Heart right ventricle (tissue), 16 donors: ENCODE data around the gene SLC25A34. TPM values are rescaled to one million over a fixed set of nuclear protein-coding genes. Genes with fewer than 3 reads are reported as not detected.

Experiments
- ATAC-seq, 8 donors: fragments of 200-7000 bp; cut with Tn5 transposase; one replicate each; pipeline ENCODE4 v1.9.1; 2020; ENCODE audit warnings: mild to moderate bottlenecking in 8 of 8, moderate library complexity in 8 of 8, moderate number of reproducible peaks in 1 of 8
- DNase-seq, 2 donors: peaks; one replicate each; pipeline ENCODE4 v3.0.0-alpha.2; 2020
- H3K27ac ChIP-seq, 10 donors: fragments of 200-600 bp; sonication (generic) in 2 of 10; one replicate each; pipeline versions ENCODE4 v1.5.0 to v1.8.0; 2020 to 2022; ENCODE audit warnings: mild to moderate bottlenecking in 3 of 10
- H3K27me3 ChIP-seq, 7 donors: fragments of 200-600 bp; one replicate each; pipeline ENCODE4 v1.8.0; 2021 to 2022; ENCODE audit warnings: mild to moderate bottlenecking in 2 of 7
- H3K36me3 ChIP-seq, 9 donors: fragments of 200-600 bp; sonication (generic) in 1 of 9; one replicate each; pipeline versions ENCODE4 v1.5.0 to v1.8.0; 2020 to 2022; ENCODE audit warnings: mild to moderate bottlenecking in 2 of 9
- H3K4me1 ChIP-seq, 9 donors: fragments of 200-600 bp; sonication (generic) in 1 of 9; one replicate each; pipeline versions ENCODE4 v1.5.0 to v1.8.0; 2020 to 2022; ENCODE audit warnings: mild to moderate bottlenecking in 4 of 9
- H3K4me3 ChIP-seq, 10 donors: fragments of 200-600 bp; sonication (generic) in 2 of 10; one replicate each; pipeline versions ENCODE4 v1.5.0 to v1.8.0; 2020 to 2022; ENCODE audit warnings: mild to moderate bottlenecking in 7 of 10, moderate library complexity in 2 of 10
- H3K9me3 ChIP-seq, 11 donors: fragments of 200-600 bp in 10 of 11; sonication (generic) in 2 of 11; one replicate each; pipeline versions ENCODE4 v1.5.0 to v1.8.0; 2013 to 2022; ENCODE audit warnings: mild to moderate bottlenecking in 2 of 11, control low read depth in 1 of 11, moderate library complexity in 1 of 11
- WGBS, 2 donors: extraction: QIAGEN DNeasy Blood & Tissue Kit; methylation state at CpG; one replicate each; pipeline ENCODE4 v1.1.7; 2013; ENCODE audit warnings: inconsistent platforms in 1 of 2; 5-methylcytosine and 5-hydroxymethylcytosine counted together
- intact Hi-C, 10 donors: fragments of 100-400 bp; cut with DNase I; formaldehyde crosslinking; loops; one replicate each; pipeline versions ENCODE4 v1.11.1 to v1.14.2; 2022
- polyA plus RNA-seq, 2 donors: library from polyadenylated mRNA; stranded (reverse); fragments of 200-250 nt; gene quantifications; one replicate each; pipeline ENCODE4 v1.2.3, GENCODE V29; 2013
- total RNA-seq, 10 donors: library from RNA; stranded (reverse); fragmentation: NEBNext Ultra II Directional in 3 of 10; extraction: Animal tissue kit (Norgen Biotek cat#: 25700) in 3 of 10; gene quantifications; one replicate each; pipeline versions ENCODE4 v1.2.1 to v1.2.4, GENCODE V29; 2021 to 2023
- TF ChIP-seq, protein P1 (sequence below), 9 donors: fragments of 200-600 bp; sonication (generic) in 2 of 9; IDR thresholded peaks; one replicate each; pipeline versions ENCODE4 v1.5.0 to v1.8.0; 2021 to 2022; ENCODE audit warnings: antibody characterized with exemption in 9 of 9, mild to moderate bottlenecking in 5 of 9, moderate library complexity in 1 of 9
- donor health status: Arrhythmogenic right ventricular cardiomyopathy.
- donor health status: ischemic (EF 13 %, LVEDD 7.1; RV severe dilation, severe dysfunction).
- donor health status: healthy with polysubstance abuse.
- donor health status: DM: no; HTN: yes; CAD: no.
- donor health status: DM: no; HTN: no; CAD: no.
- donor health status: ischemic (EF 25% LVEDD 6.9; RV normal size, moderate dysfunction).
- donor health status: ischemic (EF 25% LVEDD 5.7; RV mildly dilated, moderate dysfunction).
- donor health status: healthy.
- donor health status: DM: yes; HTN: yes; CAD: no.
- donor health status: Ischemic cardiomyopathy.
- donor health status: ischemic (EF 35%, LVEDD 5.7; RV mildly dilated, moderate dysfunction).
- donor health status: nonischemic (EF 11% LVEDD 7.7; RV severe dilation, severe dysfunction).
- donor health status: DM: yes; HTN: yes; CAD: no.
- donor health status: PGD.
- donor health status: ischemic (EF 29% LVEDD 5.4; RV normal size, mild dysfunction).
- donor health status: nonischemic (EF 23%, LVEDD 6.1; RV moderate dilation, normal function).

The SLC25A34 gene
- total and polyA plus RNA-seq, 12 donors = 1.1 to 44.9 (median 13.6) TPM

DNA sequence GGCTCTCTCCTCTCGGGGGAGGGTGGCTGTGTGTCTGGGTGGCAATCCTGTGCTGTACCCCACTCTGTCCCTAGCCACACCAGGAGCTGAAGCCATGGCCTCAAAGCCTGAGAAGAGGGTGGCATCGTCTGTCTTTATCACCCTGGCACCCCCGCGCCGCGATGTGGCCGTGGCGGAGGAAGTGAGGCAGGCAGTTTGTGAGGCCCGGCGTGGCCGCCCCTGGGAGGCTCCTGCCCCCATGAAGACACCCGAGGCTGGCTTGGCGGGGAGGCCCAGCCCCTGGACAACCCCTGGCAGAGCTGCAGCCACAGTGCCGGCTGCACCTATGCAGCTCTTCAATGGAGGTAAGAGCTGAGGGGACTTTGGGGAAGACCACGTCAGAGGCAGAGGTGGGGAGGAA is 28.8 kb downstream of the SLC25A34 start:
- Histone ChIP-seq H3K36me3 (peaks cover 0 to 43% (median 0%) of the 10 kb centered on the region in 9 donors), H3K27me3 (peaks cover 0 to 20% (median 2%) of the 10 kb centered on the region in 7 donors), H3K4me1 (peaks cover 13 to 59% (median 31%) of the 10 kb centered on the region in 9 donors), H3K4me3 (no peak overlapping the region), H3K27ac (peak overlapping the region in 1 of 10 donors; percentile 14), H3K9me3 (no peaks in the 10 kb centered on the region)
- ATAC-seq (no peak), DNase-seq (no peak)
- WGBS, 2 donors = 88% methylated on average over 15 of the region's 15 CpGs
- TF ChIP-seq, protein P1, sequence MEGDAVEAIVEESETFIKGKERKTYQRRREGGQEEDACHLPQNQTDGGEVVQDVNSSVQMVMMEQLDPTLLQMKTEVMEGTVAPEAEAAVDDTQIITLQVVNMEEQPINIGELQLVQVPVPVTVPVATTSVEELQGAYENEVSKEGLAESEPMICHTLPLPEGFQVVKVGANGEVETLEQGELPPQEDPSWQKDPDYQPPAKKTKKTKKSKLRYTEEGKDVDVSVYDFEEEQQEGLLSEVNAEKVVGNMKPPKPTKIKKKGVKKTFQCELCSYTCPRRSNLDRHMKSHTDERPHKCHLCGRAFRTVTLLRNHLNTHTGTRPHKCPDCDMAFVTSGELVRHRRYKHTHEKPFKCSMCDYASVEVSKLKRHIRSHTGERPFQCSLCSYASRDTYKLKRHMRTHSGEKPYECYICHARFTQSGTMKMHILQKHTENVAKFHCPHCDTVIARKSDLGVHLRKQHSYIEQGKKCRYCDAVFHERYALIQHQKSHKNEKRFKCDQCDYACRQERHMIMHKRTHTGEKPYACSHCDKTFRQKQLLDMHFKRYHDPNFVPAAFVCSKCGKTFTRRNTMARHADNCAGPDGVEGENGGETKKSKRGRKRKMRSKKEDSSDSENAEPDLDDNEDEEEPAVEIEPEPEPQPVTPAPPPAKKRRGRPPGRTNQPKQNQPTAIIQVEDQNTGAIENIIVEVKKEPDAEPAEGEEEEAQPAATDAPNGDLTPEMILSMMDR (IDR thresholded peaks at IDR 0.05) = no peak
- intact Hi-C loops = no loop called here

DNA sequence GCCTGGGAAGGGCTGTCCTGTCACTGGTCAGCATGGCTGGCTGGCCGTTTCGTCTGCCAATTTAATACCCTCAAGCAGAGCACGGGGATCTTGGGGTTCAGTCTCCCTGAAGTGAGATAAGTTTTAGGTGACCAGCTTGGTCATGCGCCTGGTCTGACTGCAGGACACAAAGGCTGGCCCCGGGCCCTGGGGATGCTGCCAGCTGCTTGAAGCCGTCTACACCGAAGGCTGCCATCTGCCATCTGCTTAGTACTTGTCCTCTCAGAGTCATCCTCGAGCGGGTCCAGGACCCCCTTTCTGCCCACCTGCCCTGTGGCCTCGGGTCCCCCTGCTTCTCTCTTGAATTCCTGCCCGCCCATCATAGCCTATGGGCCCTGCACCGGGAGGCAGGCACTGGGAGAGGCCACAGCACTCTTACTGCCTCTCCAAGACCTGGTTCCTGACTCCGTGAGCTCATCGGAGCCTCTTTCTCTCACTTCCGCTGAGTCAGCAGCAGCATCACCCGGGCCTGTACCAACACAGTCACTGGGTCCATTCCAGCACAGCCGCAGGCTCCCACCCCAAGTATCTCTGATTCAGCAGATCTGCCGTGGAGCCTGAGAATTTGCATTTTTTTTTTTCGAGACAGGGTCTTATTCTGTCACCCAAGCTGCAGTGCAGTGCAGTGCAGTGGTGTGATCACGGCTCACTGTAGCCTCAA is 29.6 kb downstream of the SLC25A34 start:
- no peak for DNase-seq
- intact Hi-C loops = no loop called here
- H3K4me3 ChIP-seq = no peak overlapping the region
- H3K27me3 ChIP-seq = peaks cover 0 to 13% (median 0%) of the 10 kb centered on the region in 7 donors
- peaks cover 13 to 52% (median 25%) of the 10 kb centered on the region in 9 donors for H3K4me1 ChIP-seq
- no peak for ATAC-seq
- H3K36me3 ChIP-seq = peaks cover 0 to 50% (median 5%) of the 10 kb centered on the region in 9 donors
- H3K27ac ChIP-seq = no peak overlapping the region
- WGBS, 2 donors = 60 to 71% methylated on average over 20 of the region's 20 CpGs
- H3K9me3 ChIP-seq = no peaks in the 10 kb centered on the region
- TF ChIP-seq, protein P1 (IDR thresholded peaks at IDR 0.05) = no peak

DNA sequence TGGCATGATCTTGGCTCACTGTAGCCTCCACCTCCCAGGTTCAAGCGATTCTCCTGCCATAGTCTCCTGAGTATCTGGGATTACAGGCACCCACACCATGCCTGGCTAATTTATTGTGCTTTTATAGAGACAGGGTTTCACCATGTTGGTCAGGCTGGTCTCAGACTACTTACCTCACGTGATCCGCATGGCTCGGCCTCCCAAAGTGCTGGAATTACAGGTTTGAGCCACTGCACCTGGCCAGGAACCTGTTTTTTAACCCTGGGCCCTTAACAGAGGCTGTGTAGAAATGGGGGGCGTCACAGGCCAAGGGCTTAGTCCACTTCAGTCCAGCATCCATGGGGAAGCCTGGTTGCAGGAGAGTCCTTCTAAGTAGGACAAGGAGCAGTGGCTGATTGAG is 31.9 kb downstream of the SLC25A34 start:
- DNase-seq = no peak
- H3K27ac ChIP-seq = no peak overlapping the region
- no peak overlapping the region for H3K4me3 ChIP-seq
- peaks cover 0 to 29% (median 9%) of the 10 kb centered on the region in 9 donors for H3K4me1 ChIP-seq
- intact Hi-C loops = no loop called here
- TF ChIP-seq, protein P1 (IDR thresholded peaks at IDR 0.05) = no peak
- ATAC-seq = no peak
- no peaks in the 10 kb centered on the region for H3K27me3 ChIP-seq
- no peaks in the 10 kb centered on the region for H3K9me3 ChIP-seq
- WGBS, 2 donors = 85 to 96% methylated on average over 5 of the region's 5 CpGs
- peaks cover 0 to 73% (median 13%) of the 10 kb centered on the region in 9 donors for H3K36me3 ChIP-seq

DNA sequence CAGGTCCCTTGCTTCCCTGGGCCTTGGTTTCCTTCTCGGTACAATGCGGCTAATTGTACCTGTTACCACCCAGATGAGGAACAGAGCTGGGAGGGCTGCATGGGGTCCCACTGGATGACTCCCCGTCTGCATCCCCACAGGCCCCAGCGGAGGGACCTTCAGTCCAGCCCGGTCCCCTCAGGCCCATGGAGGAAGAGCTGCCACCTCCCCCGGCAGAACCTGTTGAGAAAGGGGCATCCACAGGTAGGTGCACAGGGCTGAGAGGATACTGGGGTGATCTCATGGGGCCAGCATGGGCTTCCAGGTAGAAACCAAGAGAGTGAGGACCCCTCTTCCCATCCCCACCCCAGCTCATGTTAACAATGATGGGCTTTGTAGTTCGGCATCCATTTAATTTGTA is 32.3 kb downstream of the SLC25A34 start:
- no peaks in the 10 kb centered on the region for H3K9me3 ChIP-seq
- no peak for ATAC-seq
- no peaks in the 10 kb centered on the region for H3K27me3 ChIP-seq
- TF ChIP-seq, protein P1 (IDR thresholded peaks at IDR 0.05) = no peak
- DNase-seq = no peak
- WGBS, 2 donors = 95 to 96% methylated on average over 7 of the region's 7 CpGs
- no peak overlapping the region for H3K27ac ChIP-seq
- H3K4me1 ChIP-seq = peaks cover 0 to 24% (median 9%) of the 10 kb centered on the region in 9 donors
- intact Hi-C loops = no loop called here
- peaks cover 0 to 77% (median 13%) of the 10 kb centered on the region in 9 donors for H3K36me3 ChIP-seq
- H3K4me3 ChIP-seq = no peak overlapping the region
